Transverse colon (tissue), 4 donors: Measurements from ENCODE around the gene CDADC1. TPM values are rescaled to one million over a fixed set of nuclear protein-coding genes. Genes with fewer than 3 reads are reported as not detected.

Source experiments
- DNase-seq: peaks from one replicate; pipeline ENCODE4 v3.0.0-alpha.2; 2019
- H3K27ac ChIP-seq, 4 donors: fragments of 200-600 bp; sonication (generic); 2 replicates each; pipeline ENCODE4 v1.5.1; 2016 to 2018; ENCODE audit warnings: inconsistent platforms in 4 of 4
- H3K27me3 ChIP-seq: fragments of 200-600 bp; sonication (generic); 2 replicates; pipeline ENCODE4 v1.5.1; 2017; ENCODE audit warnings: inconsistent platforms
- H3K36me3 ChIP-seq, 4 donors: fragments of 200-600 bp; sonication (generic); 2 replicates each; pipeline ENCODE4 v1.5.1; 2017 to 2019; ENCODE audit warnings: inconsistent platforms in 4 of 4
- H3K4me1 ChIP-seq, 4 donors: fragments of 200-600 bp; sonication (generic); 2 replicates each; pipeline ENCODE4 v1.5.1; 2017 to 2020; ENCODE audit warnings: inconsistent platforms in 4 of 4
- H3K4me3 ChIP-seq, 4 donors: fragments of 200-600 bp; sonication (generic); 1 replicate in 1 of 4; 2 replicates in 3 of 4; pipeline versions ENCODE4 v1.5.1 to v1.6.1; 2017 to 2019; ENCODE audit warnings: inconsistent platforms in 4 of 4
- H3K9me3 ChIP-seq, 2 donors: fragments of 200-600 bp; sonication (generic); 2 replicates each; pipeline ENCODE4 v1.5.1; 2017 to 2019; ENCODE audit warnings: inconsistent platforms in 2 of 2
- EP300 ChIP-seq: sonication (generic); formaldehyde crosslinking; IDR thresholded peaks from one replicate; pipeline ENCODE4 v1.6.1; 2017; ENCODE audit warnings: antibody characterized with exemption, low read depth
- POLR2A ChIP-seq: fragments of 450-650 bp; IDR thresholded peaks from one replicate; pipeline ENCODE4 v1.6.1; 2016; ENCODE audit warnings: antibody characterized with exemption, mild to moderate bottlenecking, moderate library complexity
- POLR2AphosphoS5 ChIP-seq, 3 donors: sonication (generic); formaldehyde crosslinking; IDR thresholded peaks; one replicate each; pipeline ENCODE4 v1.6.1; 2016; ENCODE audit warnings: antibody characterized with exemption in 3 of 3
- WGBS, 2 donors: methylation state at CpG; one replicate each; pipeline ENCODE4 v1.1.5; 2018; ENCODE audit warnings: low coverage in 1 of 2; 5-methylcytosine and 5-hydroxymethylcytosine counted together
- in situ Hi-C, 4 donors: fragments of 200-750 bp; cut with MboI; loops; one replicate each; pipeline versions ENCODE4 v1.15.0 to v1.15.1; 2017; ENCODE audit warnings: low sequenced_read_pairs in 3 of 4, low pct_ligation_motif_present in 1 of 4, low pct_unique_long_range_greater_than_20kb in 1 of 4
- intact Hi-C: fragments of 100-400 bp; cut with DNase I; formaldehyde crosslinking; loops from one replicate; pipeline ENCODE4 v1.15.1; 2023; ENCODE audit warnings: low total_unique reads
- total RNA-seq, 4 donors: library from RNA; depleted of rRNA; stranded (reverse); fragments of >200 nt; gene quantifications; one replicate each; pipeline ENCODE4 v1.1.0, GENCODE V29; 2016
- TF ChIP-seq, protein P1 (sequence below), 5 experiments: fragments of 200-600 bp in 3 of 5; fragments of 450-650 bp in 2 of 5; sonication (generic) in 3 of 5; IDR thresholded peaks; 1 replicate in 2 of 5; 2 replicates in 3 of 5; pipeline ENCODE4 v1.5.1; 2016 to 2017; ENCODE audit warnings: antibody characterized with exemption in 5 of 5, inconsistent platforms in 3 of 5, mild to moderate bottlenecking in 2 of 5, moderate library complexity in 1 of 5

Gene CDADC1
- total RNA-seq, 4 donors from 2014 or later, result 0.75 to 7.9 (median 3.9) TPM

DNA sequence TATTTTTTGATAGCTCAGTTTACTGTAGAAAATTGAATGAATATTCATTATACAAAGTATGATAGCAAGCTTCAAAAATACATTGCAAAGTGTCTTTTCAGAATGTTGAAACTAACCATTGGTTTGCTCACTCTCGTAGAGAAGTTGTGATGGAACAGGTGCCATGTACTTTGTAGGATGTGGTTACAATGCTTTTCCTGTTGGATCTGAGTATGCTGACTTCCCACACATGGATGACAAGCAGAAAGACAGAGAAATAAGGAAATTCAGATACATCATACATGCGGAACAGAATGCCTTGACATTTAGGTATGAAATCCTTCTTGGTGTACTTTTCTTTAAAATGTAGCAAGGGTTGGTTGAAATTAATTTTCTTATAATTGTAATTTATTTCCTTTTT, 30.5 kb downstream of the CDADC1 start:
- no peaks in the 10 kb centered on the region for H3K36me3 ChIP-seq
- in situ Hi-C loops, result loop anchor here in 1 of 4 donors (25.0 kb wide), 1 partner anchor 334 kb away; no protein-coding TSS in a partner anchor
- no peak overlapping the region for H3K27ac ChIP-seq
- 94 to 100% methylated on average over 2 of the region's 2 CpGs for WGBS, 2 donors
- no peak for DNase-seq
- intact Hi-C loops, result no loop called here
- TF ChIP-seq, protein P1, sequence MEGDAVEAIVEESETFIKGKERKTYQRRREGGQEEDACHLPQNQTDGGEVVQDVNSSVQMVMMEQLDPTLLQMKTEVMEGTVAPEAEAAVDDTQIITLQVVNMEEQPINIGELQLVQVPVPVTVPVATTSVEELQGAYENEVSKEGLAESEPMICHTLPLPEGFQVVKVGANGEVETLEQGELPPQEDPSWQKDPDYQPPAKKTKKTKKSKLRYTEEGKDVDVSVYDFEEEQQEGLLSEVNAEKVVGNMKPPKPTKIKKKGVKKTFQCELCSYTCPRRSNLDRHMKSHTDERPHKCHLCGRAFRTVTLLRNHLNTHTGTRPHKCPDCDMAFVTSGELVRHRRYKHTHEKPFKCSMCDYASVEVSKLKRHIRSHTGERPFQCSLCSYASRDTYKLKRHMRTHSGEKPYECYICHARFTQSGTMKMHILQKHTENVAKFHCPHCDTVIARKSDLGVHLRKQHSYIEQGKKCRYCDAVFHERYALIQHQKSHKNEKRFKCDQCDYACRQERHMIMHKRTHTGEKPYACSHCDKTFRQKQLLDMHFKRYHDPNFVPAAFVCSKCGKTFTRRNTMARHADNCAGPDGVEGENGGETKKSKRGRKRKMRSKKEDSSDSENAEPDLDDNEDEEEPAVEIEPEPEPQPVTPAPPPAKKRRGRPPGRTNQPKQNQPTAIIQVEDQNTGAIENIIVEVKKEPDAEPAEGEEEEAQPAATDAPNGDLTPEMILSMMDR (IDR thresholded peaks at IDR 0.05), result no peak
- TF ChIP-seq EP300, result no peak
- no peak for TF ChIP-seq POLR2A
- no peak for TF ChIP-seq POLR2AphosphoS5 (IDR thresholded peaks at IDR 0.05)
- H3K27me3 ChIP-seq, result no peaks in the 10 kb centered on the region
- H3K4me3 ChIP-seq, result no peak overlapping the region
- H3K9me3 ChIP-seq, result no peaks in the 10 kb centered on the region
- H3K4me1 ChIP-seq, result no peaks in the 10 kb centered on the region

DNA sequence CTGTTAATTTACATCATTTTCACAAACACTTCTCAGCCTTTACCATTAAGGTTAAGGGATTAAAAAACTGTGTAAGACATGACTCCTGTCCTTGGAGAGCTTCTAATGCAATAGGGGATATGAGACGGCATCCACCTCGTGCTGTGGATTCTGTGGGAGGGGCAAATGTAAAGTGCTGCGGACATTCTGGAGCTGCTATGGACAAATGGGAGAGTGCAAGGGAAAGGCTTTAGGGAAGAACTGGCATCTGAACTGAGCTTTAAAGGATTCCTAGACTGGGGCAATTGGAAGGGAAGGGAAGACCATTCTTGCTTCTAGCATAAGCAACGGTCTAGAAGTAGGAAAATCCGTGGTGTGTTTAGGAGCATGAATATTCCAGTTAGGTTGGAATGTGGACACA, 31.4 kb downstream of the CDADC1 start:
- in situ Hi-C loops, result loop anchor here in 1 of 4 donors (25.0 kb wide), 1 partner anchor 333 kb away; no protein-coding TSS in a partner anchor
- Histone ChIP-seq H3K4me1 (no peaks in the 10 kb centered on the region), H3K36me3 (no peaks in the 10 kb centered on the region), H3K4me3 (no peak overlapping the region), H3K9me3 (no peaks in the 10 kb centered on the region), H3K27ac (no peak overlapping the region), H3K27me3 (no peaks in the 10 kb centered on the region)
- intact Hi-C loops, result no loop called here
- WGBS, 2 donors, result 60 to 83% methylated on average over 1 to 5 of the region's 5 CpGs
- no peak for DNase-seq
- TF ChIP-seq POLR2A (no peak), POLR2AphosphoS5 (IDR thresholded peaks at IDR 0.05) (no peak), EP300 (no peak)
- TF ChIP-seq, protein P1 (IDR thresholded peaks at IDR 0.05), result no peak

DNA sequence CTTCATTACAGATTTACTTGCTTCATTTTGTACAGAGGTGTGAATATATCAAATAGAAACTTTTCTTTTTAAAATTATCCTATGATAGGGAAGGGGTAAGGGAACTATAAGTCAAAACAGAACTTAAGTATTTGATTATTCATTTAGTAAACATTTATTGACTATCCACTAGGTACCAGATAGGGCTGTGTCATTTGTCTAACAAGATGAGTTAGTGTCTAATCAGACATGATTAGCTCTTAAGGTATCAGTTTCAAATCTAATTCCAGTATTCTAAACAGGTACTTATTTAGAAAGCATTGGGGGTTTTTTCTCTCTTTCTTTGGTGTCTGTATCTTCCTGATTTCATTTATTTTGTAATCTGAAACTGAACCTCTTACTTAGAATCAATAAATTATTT, 32.2 kb downstream of the CDADC1 start:
- Histone ChIP-seq H3K27me3 (no peaks in the 10 kb centered on the region), H3K4me3 (no peak overlapping the region), H3K36me3 (no peaks in the 10 kb centered on the region), H3K4me1 (no peaks in the 10 kb centered on the region), H3K27ac (no peak overlapping the region), H3K9me3 (no peaks in the 10 kb centered on the region)
- no peak for DNase-seq
- in situ Hi-C loops (loop anchor here in 1 of 4 donors (25.0 kb wide), 1 partner anchor 332 kb away; no protein-coding TSS in a partner anchor), intact Hi-C loops (no loop called here)
- TF ChIP-seq POLR2AphosphoS5 (IDR thresholded peaks at IDR 0.05), result no peak
- no peak for TF ChIP-seq POLR2A
- no peak for TF ChIP-seq EP300
- TF ChIP-seq, protein P1 (IDR thresholded peaks at IDR 0.05), result no peak

DNA sequence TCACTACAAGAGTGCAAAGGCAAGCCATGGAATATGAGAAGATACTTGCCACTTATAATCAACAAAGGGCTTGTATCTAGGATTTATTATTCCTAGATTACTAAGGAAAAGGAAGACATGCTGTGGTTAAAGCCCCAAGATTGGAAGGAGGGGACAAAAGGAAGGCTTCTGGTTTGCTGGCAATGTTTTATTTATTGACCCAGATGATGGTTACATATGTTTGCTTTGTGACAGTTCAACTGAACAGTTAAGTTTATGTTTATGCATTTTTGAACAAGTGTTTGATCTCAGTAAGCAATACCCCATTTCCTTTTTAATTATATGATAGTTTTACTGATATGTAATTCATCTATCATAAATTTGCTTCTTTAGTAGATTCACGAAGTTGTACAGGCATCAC, 40.3 kb downstream of the CDADC1 start:
- no peak overlapping the region for H3K27ac ChIP-seq
- no peak for TF ChIP-seq POLR2AphosphoS5 (IDR thresholded peaks at IDR 0.05)
- TF ChIP-seq, protein P1 (IDR thresholded peaks at IDR 0.05), result no peak
- TF ChIP-seq EP300, result no peak
- TF ChIP-seq POLR2A, result no peak
- no peaks in the 10 kb centered on the region for H3K9me3 ChIP-seq
- H3K4me3 ChIP-seq, result no peak overlapping the region
- peaks cover 0 to 5% (median 0%) of the 10 kb centered on the region in 4 donors for H3K4me1 ChIP-seq
- in situ Hi-C loops, result loop anchor here in 1 of 4 donors (25.0 kb wide), 1 partner anchor 324 kb away; no protein-coding TSS in a partner anchor
- H3K27me3 ChIP-seq, result no peaks in the 10 kb centered on the region
- intact Hi-C loops, result no loop called here
- H3K36me3 ChIP-seq, result no peaks in the 10 kb centered on the region
- WGBS, 2 donors, result 77 to 78% methylated on average over 1 of the region's 1 CpG
- DNase-seq, result no peak
